Adrenal gland (tissue), 12 donors: ENCODE results near the gene ZNF133. TPM values are rescaled to one million over a fixed set of nuclear protein-coding genes. Genes with fewer than 3 reads are reported as not detected.

Experiments
- DNase-seq, 7 donors: peaks; one replicate each; pipeline ENCODE4 v3.0.0-alpha.2; 2019 to 2020
- H3K27ac ChIP-seq, 5 donors: fragments of 200-600 bp; sonication (generic) in 4 of 5; 1 replicate in 3 of 5; 2 replicates in 2 of 5; pipeline versions ENCODE4 v1.5.1 to v1.8.0; 2016 to 2020; ENCODE audit warnings: mild to moderate bottlenecking in 1 of 5
- H3K27me3 ChIP-seq: fragments of 200-600 bp; 2 replicates; pipeline ENCODE4 v1.8.0; 2021
- H3K36me3 ChIP-seq, 2 donors: fragments of 200-600 bp; replicated peaks in 1 of 2; 1 replicate in 1 of 2; 2 replicates in 1 of 2; pipeline versions ENCODE4 v1.5.1 to v1.8.0; 2018 to 2022
- H3K4me1 ChIP-seq, 2 donors: fragments of 200-600 bp; replicated peaks in 1 of 2; 1 replicate in 1 of 2; 2 replicates in 1 of 2; pipeline versions ENCODE4 v1.5.1 to v1.8.0; 2018 to 2021
- H3K4me3 ChIP-seq, 4 donors: fragments of 200-600 bp; sonication (generic) in 3 of 4; one replicate each; pipeline ENCODE4 v1.5.1; 2016 to 2018
- H3K9me3 ChIP-seq, 3 donors: fragments of 200-600 bp; sonication (generic) in 1 of 3; replicated peaks in 1 of 3; 1 replicate in 2 of 3; 2 replicates in 1 of 3; pipeline versions ENCODE4 v1.5.1 to v1.8.0; 2016 to 2021
- POLR2A ChIP-seq, 2 donors: fragments of 450-650 bp; IDR thresholded peaks; one replicate each; pipeline ENCODE4 v1.6.1; 2017; ENCODE audit warnings: antibody characterized with exemption in 2 of 2, mild to moderate bottlenecking in 2 of 2, moderate library complexity in 1 of 2
- WGBS, 4 donors: extraction: QIAGEN DNeasy Blood & Tissue Kit in 2 of 4; methylation state at CpG; one replicate each; pipeline versions ENCODE4 v1.1.5 to v1.1.7; 2013 to 2017; 5-methylcytosine and 5-hydroxymethylcytosine counted together
- intact Hi-C, 2 donors: fragments of 100-400 bp; cut with DNase I; formaldehyde crosslinking; loops; one replicate each; pipeline versions ENCODE4 v1.14.1 to v1.15.0; 2022 to 2023
- polyA plus RNA-seq, 3 donors: library from polyadenylated mRNA; stranded (reverse); fragments of 200-250 nt in 2 of 3; fragments of 350-450 nt in 1 of 3; fragmentation: Illumina TruSeq in 1 of 3; extraction: RNeasy Lipid Tissue Mini Kit (QIAGEN cat#74804) in 1 of 3; gene quantifications; one replicate each; pipeline ENCODE4 v1.2.3, GENCODE V29; 2013 to 2014
- total RNA-seq, 9 donors: library from RNA; depleted of rRNA in 4 of 9; stranded (reverse); fragments of >200 nt in 4 of 9; fragments of 120-200 nt in 1 of 9; fragmentation: NEBNext Ultra II Directional in 1 of 9; extraction: Animal tissue kit (Norgen Biotek cat#: 25700) in 1 of 9; gene quantifications; one replicate each; pipeline versions ENCODE4 v1.1.0 to v1.2.4, GENCODE V29; 2013 to 2023
- TF ChIP-seq, protein P1 (sequence below), 6 experiments: fragments of 450-650 bp in 4 of 6; fragments of 200-600 bp in 2 of 6; sonication (generic) in 1 of 6; IDR thresholded peaks; 1 replicate in 5 of 6; 2 replicates in 1 of 6; pipeline versions ENCODE4 v1.5.1 to v1.8.0; 2016 to 2021; ENCODE audit warnings: antibody characterized with exemption in 6 of 6, mild to moderate bottlenecking in 2 of 6, moderate library complexity in 1 of 6
- donor health status: healthy with polysubstance abuse.
- donor health status: Bipolar disorder and iron deficiency.
- donor health status: DM: yes; HTN: yes; CAD: no.
- donor health status: DM: no; HTN: no; CAD: no.
- donor health status: DM: no; HTN: no; CAD: no.
- donor health status: DM: yes; HTN: yes; CAD: no.

ZNF133 gene
- total and polyA plus RNA-seq, 12 donors, result 7.1 to 54.9 (median 13.4) TPM

DNA sequence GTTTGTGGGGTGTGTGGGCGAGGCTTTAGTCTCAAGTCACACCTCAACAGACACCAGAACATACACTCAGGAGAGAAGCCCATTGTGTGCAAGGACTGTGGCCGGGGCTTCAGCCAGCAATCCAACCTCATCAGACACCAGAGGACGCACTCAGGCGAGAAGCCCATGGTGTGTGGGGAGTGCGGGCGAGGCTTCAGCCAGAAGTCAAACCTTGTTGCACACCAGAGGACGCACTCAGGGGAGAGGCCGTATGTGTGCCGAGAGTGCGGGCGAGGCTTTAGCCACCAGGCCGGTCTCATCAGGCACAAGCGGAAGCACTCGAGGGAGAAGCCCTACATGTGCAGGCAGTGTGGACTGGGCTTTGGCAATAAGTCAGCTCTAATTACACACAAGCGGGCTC is 27.8 kb downstream of the ZNF133 start:
- TF ChIP-seq POLR2A (IDR thresholded peaks at IDR 0.05), result no peak
- TF ChIP-seq, protein P1, sequence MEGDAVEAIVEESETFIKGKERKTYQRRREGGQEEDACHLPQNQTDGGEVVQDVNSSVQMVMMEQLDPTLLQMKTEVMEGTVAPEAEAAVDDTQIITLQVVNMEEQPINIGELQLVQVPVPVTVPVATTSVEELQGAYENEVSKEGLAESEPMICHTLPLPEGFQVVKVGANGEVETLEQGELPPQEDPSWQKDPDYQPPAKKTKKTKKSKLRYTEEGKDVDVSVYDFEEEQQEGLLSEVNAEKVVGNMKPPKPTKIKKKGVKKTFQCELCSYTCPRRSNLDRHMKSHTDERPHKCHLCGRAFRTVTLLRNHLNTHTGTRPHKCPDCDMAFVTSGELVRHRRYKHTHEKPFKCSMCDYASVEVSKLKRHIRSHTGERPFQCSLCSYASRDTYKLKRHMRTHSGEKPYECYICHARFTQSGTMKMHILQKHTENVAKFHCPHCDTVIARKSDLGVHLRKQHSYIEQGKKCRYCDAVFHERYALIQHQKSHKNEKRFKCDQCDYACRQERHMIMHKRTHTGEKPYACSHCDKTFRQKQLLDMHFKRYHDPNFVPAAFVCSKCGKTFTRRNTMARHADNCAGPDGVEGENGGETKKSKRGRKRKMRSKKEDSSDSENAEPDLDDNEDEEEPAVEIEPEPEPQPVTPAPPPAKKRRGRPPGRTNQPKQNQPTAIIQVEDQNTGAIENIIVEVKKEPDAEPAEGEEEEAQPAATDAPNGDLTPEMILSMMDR (IDR thresholded peaks at IDR 0.05), result no peak
- Histone ChIP-seq H3K4me1 (peaks cover 0 to 8% of the 10 kb centered on the region in 2 donors), H3K36me3 (peaks cover 0 to 32% of the 10 kb centered on the region in 2 donors), H3K4me3 (no peak overlapping the region), H3K9me3 (no peaks in the 10 kb centered on the region), H3K27me3 (no peaks in the 10 kb centered on the region), H3K27ac (no peak overlapping the region)
- WGBS, 4 donors, result 93 to 98% (median 96%) methylated on average over 11 to 15 of the region's 15 CpGs
- intact Hi-C loops, result no loop called here
- no peak for DNase-seq

DNA sequence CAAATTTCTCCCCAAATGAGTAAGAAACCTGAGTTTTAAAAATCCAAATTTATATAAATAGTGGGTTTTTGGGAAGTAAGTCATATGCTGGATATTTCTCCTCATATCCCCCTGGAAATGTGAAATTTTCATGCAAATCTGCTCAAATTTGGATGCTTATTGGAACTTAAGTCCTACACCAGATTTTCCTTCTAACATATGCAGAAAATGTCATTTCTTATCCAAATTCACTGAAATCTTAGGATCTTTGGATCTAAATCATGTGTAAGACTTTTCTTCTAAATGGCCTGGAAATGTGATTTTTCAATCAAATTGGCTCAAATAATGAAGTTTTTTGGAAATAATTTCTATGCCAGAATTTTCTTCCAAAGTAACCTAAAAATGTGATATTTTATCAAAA is 33.0 kb downstream of the ZNF133 start:
- TF ChIP-seq, protein P1 (IDR thresholded peaks at IDR 0.05), result no peak
- TF ChIP-seq POLR2A (IDR thresholded peaks at IDR 0.05), result no peak
- H3K4me3 ChIP-seq, result no peak overlapping the region
- H3K9me3 ChIP-seq, result no peaks in the 10 kb centered on the region
- H3K36me3 ChIP-seq, result peaks cover 0 to 9% of the 10 kb centered on the region in 2 donors
- no peak overlapping the region for H3K27ac ChIP-seq
- no peaks in the 10 kb centered on the region for H3K27me3 ChIP-seq
- no peak for DNase-seq
- intact Hi-C loops, result no loop called here
- H3K4me1 ChIP-seq, result no peaks in the 10 kb centered on the region

DNA sequence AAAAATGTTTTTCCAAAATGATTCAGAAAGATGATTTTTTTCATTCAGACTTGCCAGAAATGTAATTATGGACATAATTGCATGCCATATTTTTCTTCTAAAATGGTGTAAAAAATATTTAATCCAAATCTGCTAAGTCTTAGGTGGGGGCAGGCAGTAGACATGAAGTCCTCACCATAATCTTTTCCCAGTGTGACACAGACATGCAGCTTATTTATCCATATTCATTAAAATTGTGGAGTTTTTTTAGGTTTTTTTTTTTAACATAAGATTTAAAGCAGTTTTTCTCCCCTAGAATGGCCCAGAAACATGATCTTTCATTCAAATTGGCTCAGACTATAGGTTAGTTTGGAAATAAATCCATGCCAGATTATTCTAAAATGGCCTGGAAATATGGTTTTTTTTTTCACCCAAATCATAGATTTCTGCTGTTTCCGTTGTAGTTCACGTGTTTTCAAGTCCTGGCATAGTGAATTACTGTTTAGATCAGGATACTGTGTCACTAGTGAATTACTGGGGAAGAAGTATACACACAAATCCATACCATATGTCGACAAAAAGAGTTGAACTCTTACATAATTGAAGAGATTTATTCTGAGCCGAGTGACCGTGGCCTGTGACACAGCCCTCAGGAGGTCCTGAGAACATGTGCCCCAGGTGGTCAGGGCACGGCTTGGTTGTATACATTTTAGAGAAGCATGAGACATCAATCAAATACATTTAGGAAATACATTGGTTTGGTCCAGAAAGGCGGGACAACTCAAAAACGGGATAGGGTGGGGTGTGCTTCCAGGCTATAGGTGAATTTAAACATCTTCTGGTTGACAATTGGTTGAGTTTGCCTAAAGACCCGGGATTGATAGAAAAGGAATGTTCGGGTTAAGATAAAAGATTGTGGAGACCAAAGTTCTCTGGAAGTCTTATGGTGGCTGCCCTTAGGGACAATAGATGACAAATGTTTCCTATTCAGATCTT is 33.9 kb downstream of the ZNF133 start:
- WGBS, 4 donors, result 86 to 94% (median 88%) methylated on average over 10 of the region's 10 CpGs

DNA sequence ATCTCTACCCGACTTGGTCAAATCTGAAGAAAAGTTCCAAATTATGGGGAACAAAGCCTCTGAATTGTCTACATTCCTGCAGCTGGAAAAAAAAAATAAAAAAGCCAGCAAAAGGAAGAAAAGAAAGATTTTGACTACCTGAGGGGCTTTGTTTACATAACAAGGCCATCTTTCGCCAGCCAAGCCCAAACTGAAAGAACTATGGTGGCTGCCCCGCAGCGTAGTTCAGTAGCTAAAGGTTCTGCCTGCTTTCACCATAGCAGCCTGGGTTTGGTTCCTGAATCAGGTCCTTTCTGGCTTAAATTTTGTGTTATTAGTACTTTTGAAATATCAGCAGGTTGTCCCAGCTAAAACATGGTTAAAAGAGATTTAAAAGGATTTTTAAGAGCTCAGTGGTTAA is 35.4 kb downstream of the ZNF133 start:
- Histone ChIP-seq H3K4me1 (no peaks in the 10 kb centered on the region), H3K27ac (peak overlapping the region in 1 of 5 donors; percentile 24), H3K4me3 (no peak overlapping the region), H3K36me3 (no peaks in the 10 kb centered on the region), H3K27me3 (no peaks in the 10 kb centered on the region), H3K9me3 (no peaks in the 10 kb centered on the region)
- 87 to 97% (median 88%) methylated on average over 4 of the region's 4 CpGs for WGBS, 4 donors
- TF ChIP-seq, protein P1 (IDR thresholded peaks at IDR 0.05), result no peak
- TF ChIP-seq POLR2A (IDR thresholded peaks at IDR 0.05), result no peak
- no peak for DNase-seq
- intact Hi-C loops, result no loop called here

More for the DNA sequence above, 33.9 kb downstream of the ZNF133 start:
- Histone ChIP-seq H3K9me3 (no peaks in the 10 kb centered on the region), H3K4me1 (no peaks in the 10 kb centered on the region), H3K4me3 (no peak overlapping the region), H3K27me3 (no peaks in the 10 kb centered on the region), H3K36me3 (no peaks in the 10 kb centered on the region), H3K27ac (no peak overlapping the region)
- intact Hi-C loops, result no loop called here
- DNase-seq, result no peak
- no peak for TF ChIP-seq POLR2A (IDR thresholded peaks at IDR 0.05)
- TF ChIP-seq, protein P1 (IDR thresholded peaks at IDR 0.05), result no peak
